GM12892 (cell line): ENCODE data around the gene ILK.

Experiments
- DNase-seq: peaks from one replicate; pipeline ENCODE4 v3.0.0; 2011; ENCODE audit not compliant: insufficient read length
- FAIRE-seq: peaks from 2 replicates; lab custom pipeline; 2011; peaks lifted over from hg19 to GRCh38; lab: Jason Lieb, UNC
- POLR2A ChIP-seq: IDR thresholded peaks from 2 replicates; pipeline ENCODE4 v1.6.1; 2011; ENCODE audit warnings: low read depth, low read length, control low read depth
- POLR2AphosphoS5 ChIP-seq: IDR thresholded peaks from 2 replicates; pipeline ENCODE4 v1.6.1; 2011; ENCODE audit warnings: low read depth, low read length, control low read depth
- TAF1 ChIP-seq: IDR thresholded peaks from 2 replicates; pipeline ENCODE4 v1.6.1; 2011; ENCODE audit warnings: low read depth, mild to moderate bottlenecking, control low read depth, low read length, borderline replicate concordance

The ILK gene

GRCh38 chr11:6650980-6651379 lies 47.4 kb downstream of the ILK start:
- FAIRE-seq (no peak), DNase-seq (no peak)
- TF ChIP-seq POLR2AphosphoS5 (no peak), TAF1 (no peak), POLR2A (no peak)

GRCh38 chr11:6652182-6652581 lies 48.6 kb downstream of the ILK start:
- DNase-seq (no peak), FAIRE-seq (no peak)
- TF ChIP-seq TAF1 (no peak), POLR2AphosphoS5 (no peak), POLR2A (no peak)

GRCh38 chr11:6653097-6653496 lies 49.5 kb downstream of the ILK start:
- TF ChIP-seq TAF1 (no peak), POLR2AphosphoS5 (no peak), POLR2A (no peak)
- no peak for DNase-seq
- no peak for FAIRE-seq

- FAIRE-seq (no peak), DNase-seq (no peak)
Observed at GRCh38 chr11:6653656-6654055, 50.1 kb downstream of the ILK start.

GRCh38 chr11:6654281-6655019 lies 50.9 kb downstream of the ILK start:
- peak; percentile 24 for FAIRE-seq
- TF ChIP-seq POLR2A (no peak), POLR2AphosphoS5 (no peak), TAF1 (no peak)
- no peak for DNase-seq

More at GRCh38 chr11:6653656-6654055, 50.1 kb downstream of the ILK start:
- TF ChIP-seq POLR2AphosphoS5: no peak
- no peak for TF ChIP-seq POLR2A
- TF ChIP-seq TAF1: no peak

- peak; percentile 27 for FAIRE-seq
Observed at GRCh38 chr11:6655020-6655789, 51.6 kb downstream of the ILK start.

GRCh38 chr11:6655790-6656583 lies 52.4 kb downstream of the ILK start, which contains the start of gene DCHS1:
TSS of gene DCHS1 (minus strand) at chr11:6655809. CDS start at chr11:6641613, 14,196 bp downstream.
- DNase-seq: no peak

More at GRCh38 chr11:6655020-6655789, 51.6 kb downstream of the ILK start:
- TF ChIP-seq TAF1 (no peak), POLR2A (no peak), POLR2AphosphoS5 (no peak)
- no peak for DNase-seq

GRCh38 chr11:6656584-6656915 lies 53.0 kb downstream of the ILK start:
- no peak for TF ChIP-seq TAF1
- no peak for TF ChIP-seq POLR2A
- TF ChIP-seq POLR2AphosphoS5: no peak
- FAIRE-seq (no peak), DNase-seq (no peak)

More at GRCh38 chr11:6655790-6656583, 52.4 kb downstream of the ILK start, which contains the start of gene DCHS1:
- TF ChIP-seq POLR2A (no peak), POLR2AphosphoS5 (no peak), TAF1 (no peak)
- no peak for FAIRE-seq

- DNase-seq (no peak), FAIRE-seq (no peak)
- TF ChIP-seq POLR2AphosphoS5: no peak
- TF ChIP-seq TAF1: no peak
- no peak for TF ChIP-seq POLR2A
Observed at GRCh38 chr11:6656936-6657335, 53.4 kb downstream of the ILK start.

GRCh38 chr11:6657346-6657745 lies 53.8 kb downstream of the ILK start:
- TF ChIP-seq POLR2A: no peak
- no peak for TF ChIP-seq TAF1
- TF ChIP-seq POLR2AphosphoS5: no peak
- FAIRE-seq (no peak), DNase-seq (no peak)

GRCh38 chr11:6658647-6659046 lies 55.1 kb downstream of the ILK start:
- no peak for TF ChIP-seq TAF1
- no peak for TF ChIP-seq POLR2AphosphoS5
- no peak for TF ChIP-seq POLR2A
- FAIRE-seq: no peak
- no peak for DNase-seq
